Activated CD4-positive, alpha-beta memory T cell treated with anti-CD3 and anti-CD28 coated beads for 36 hours (primary cell): Measurements from ENCODE around the gene ISG20. TPM values are rescaled to one million over a fixed set of nuclear protein-coding genes. Genes with fewer than 3 reads are reported as not detected.

Source experiments
- CTCF ChIA-PET: fragments of 350-600 bp; sonication (Branson Sonifier 250); formaldehyde crosslinking; loops from one replicate; lab custom pipeline; 2021; ENCODE audit warnings: antibody characterized with exemption, inconsistent platforms; lab: Charles Lee
- POLR2A ChIA-PET: fragments of 350-600 bp; sonication (Branson Sonifier 250); formaldehyde crosslinking; loops from one replicate; lab custom pipeline; 2021; ENCODE audit warnings: antibody characterized with exemption; lab: Charles Lee
- DNase-seq: peaks from one replicate; pipeline ENCODE4 v3.0.0-alpha.2; 2020
- H3K27ac Mint-ChIP-seq: one replicate; pipeline ENCODE4 v1.8.0; 2021; ENCODE audit warnings: mixed read lengths
- H3K27me3 Mint-ChIP-seq: one replicate; pipeline ENCODE4 v1.8.0; 2021; ENCODE audit warnings: mixed read lengths
- H3K36me3 Mint-ChIP-seq: one replicate; pipeline ENCODE4 v1.8.0; 2021; ENCODE audit warnings: mixed read lengths
- H3K4me1 Mint-ChIP-seq: one replicate; pipeline ENCODE4 v1.8.0; 2021; ENCODE audit warnings: low read depth, mixed read lengths
- H3K4me3 Mint-ChIP-seq: one replicate; pipeline ENCODE4 v1.8.0; 2021; ENCODE audit warnings: mild to moderate bottlenecking, mixed read lengths
- H3K9me3 Mint-ChIP-seq: one replicate; pipeline ENCODE4 v1.8.0; 2021; ENCODE audit warnings: mixed read lengths
- intact Hi-C: fragments of 100-400 bp; cut with micrococcal nuclease; formaldehyde crosslinking; loops from one replicate; pipeline ENCODE4 v1.15.1; 2023
- total RNA-seq, 2 experiments: library from RNA; stranded (reverse); gene quantifications; one replicate each; pipeline ENCODE4 v1.2.3, GENCODE V29; 2021

ISG20 gene
- total RNA-seq, 2 experiments from 2014 or later, result 68.2 to 74.5 TPM

DNA sequence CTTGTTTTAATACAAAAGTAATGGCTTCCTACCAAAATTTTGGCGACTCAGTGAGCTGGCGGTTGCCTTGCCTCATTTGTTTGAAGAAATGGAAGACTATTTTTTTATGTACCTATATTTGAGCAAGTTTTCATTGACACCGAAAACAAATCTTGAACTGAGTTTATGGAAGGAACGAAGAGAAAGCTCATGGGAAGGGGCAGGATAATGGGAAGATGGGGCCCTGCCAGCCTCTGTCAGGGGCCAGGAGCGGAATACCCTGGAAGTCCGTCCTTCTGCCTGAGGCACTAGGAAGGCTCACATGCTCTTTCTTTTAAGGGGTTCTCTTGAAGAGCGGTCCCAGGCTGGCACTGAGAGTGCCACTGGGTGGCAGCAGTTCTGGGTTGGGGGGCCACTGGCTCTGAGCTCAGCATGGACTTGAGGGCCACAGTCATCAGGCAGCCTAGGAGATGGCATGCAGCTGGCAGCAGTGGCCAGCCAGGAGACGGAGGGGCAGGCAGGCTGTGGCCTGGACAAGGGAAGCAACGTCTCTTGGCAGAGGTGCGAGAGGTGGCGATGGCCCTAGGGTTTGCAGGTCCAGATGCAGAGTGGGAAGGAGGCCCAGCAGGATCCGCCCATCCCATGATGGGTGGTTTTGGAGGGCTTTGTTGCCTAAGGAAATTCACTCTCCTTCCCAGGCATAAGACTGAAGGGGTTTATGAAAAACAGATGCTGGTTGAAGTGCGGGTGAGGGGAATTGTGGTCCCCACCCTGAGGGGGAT lies 41.6 kb downstream of the ISG20 start:
- Mint-ChIP-seq H3K4me1 (no peaks in the 10 kb centered on the region), H3K27me3 (peaks cover 2% of the 10 kb centered on the region), H3K36me3 (no peaks in the 10 kb centered on the region), H3K27ac (no peak overlapping the region), H3K4me3 (no peak overlapping the region), H3K9me3 (no peaks in the 10 kb centered on the region)
- intact Hi-C loops, result no loop called here
- ChIA-PET CTCF (interaction anchor here (0.9 kb wide), 1 partner anchor 56 kb away, joined by 3 read pairs; no protein-coding TSS in a partner anchor), POLR2A (no interaction called here)
- DNase-seq, result no peak

DNA sequence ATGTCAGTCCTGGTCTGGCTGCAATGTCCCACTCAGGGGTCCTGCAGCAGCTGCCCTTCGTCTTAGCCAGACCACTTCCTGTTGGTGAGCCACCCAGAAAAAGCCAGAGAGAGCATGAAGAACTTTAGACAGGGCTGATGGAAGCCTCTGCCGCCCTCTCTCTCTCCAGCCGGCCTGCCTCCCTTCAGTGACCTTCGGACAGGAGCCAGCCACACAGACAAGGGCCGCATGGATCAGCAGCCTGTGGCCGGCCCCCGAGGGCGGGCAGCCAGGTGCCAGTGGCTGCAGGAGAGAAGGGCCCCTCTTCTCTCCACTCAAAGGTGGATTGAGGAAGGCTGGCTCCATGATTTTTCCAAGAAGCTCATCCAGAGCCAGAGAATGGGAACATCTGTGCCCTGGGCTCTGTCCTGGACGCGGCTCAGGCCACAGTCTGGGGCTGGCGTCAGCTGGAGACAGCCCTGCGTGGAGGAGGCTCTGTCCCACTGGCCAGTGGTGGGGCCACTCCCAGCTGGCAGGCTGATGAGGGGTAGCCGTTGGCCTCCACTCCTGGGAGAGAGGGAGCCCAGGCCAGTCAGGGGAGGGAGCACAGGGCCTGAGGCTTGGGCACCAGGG lies 42.9 kb downstream of the ISG20 start:
- no peak overlapping the region for H3K4me3 Mint-ChIP-seq
- ChIA-PET POLR2A (no interaction called here), CTCF (no interaction called here)
- DNase-seq, result no peak
- H3K9me3 Mint-ChIP-seq, result no peaks in the 10 kb centered on the region
- intact Hi-C loops, result no loop called here
- peaks cover 2% of the 10 kb centered on the region for H3K27me3 Mint-ChIP-seq
- no peaks in the 10 kb centered on the region for H3K4me1 Mint-ChIP-seq
- no peak overlapping the region for H3K27ac Mint-ChIP-seq
- no peaks in the 10 kb centered on the region for H3K36me3 Mint-ChIP-seq

GRCh38 chr15:88684345-88684744 lies 45.5 kb downstream of the ISG20 start:
- Mint-ChIP-seq H3K4me1 (no peaks in the 10 kb centered on the region), H3K27ac (no peak overlapping the region), H3K9me3 (no peaks in the 10 kb centered on the region), H3K27me3 (peaks cover 4% of the 10 kb centered on the region), H3K4me3 (no peak overlapping the region), H3K36me3 (no peaks in the 10 kb centered on the region)
- ChIA-PET CTCF (no interaction called here), POLR2A (no interaction called here)
- no peak for DNase-seq
- intact Hi-C loops, result no loop called here

DNA sequence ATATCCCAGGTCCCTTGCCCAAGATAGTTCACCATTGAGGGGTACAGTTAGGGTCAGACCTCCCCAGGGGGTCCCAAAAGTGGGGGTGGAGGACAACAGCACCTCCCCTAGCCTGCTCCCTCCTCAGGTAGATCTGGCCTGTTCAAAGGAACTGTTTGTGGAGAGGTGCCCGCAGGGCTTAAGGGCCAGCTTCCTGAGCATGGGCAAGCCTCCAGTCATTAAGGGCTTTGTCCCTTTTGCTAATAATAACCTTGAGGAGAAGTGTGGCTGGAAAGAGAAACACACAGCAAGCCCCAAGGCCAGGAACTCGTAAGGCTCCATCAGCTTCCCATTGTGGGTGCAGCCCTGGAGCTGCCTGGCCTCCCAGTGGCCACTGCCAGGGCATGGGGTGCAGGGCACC lies 47.4 kb downstream of the ISG20 start:
- no peak for DNase-seq
- Mint-ChIP-seq H3K4me1 (no peaks in the 10 kb centered on the region), H3K27me3 (peaks cover 11% of the 10 kb centered on the region), H3K36me3 (no peaks in the 10 kb centered on the region), H3K4me3 (no peak overlapping the region), H3K9me3 (no peaks in the 10 kb centered on the region), H3K27ac (no peak overlapping the region)
- POLR2A ChIA-PET, result no interaction called here
- CTCF ChIA-PET, result interaction anchor here (0.6 kb wide), 1 partner anchor 65 kb away, joined by 3 read pairs; no protein-coding TSS in a partner anchor
- intact Hi-C loops, result no loop called here

- H3K27me3 Mint-ChIP-seq, result peaks cover 14% of the 10 kb centered on the region
- no peaks in the 10 kb centered on the region for H3K36me3 Mint-ChIP-seq
- DNase-seq, result no peak
- POLR2A ChIA-PET, result no interaction called here
- no peaks in the 10 kb centered on the region for H3K4me1 Mint-ChIP-seq
- H3K4me3 Mint-ChIP-seq, result no peak overlapping the region
- H3K9me3 Mint-ChIP-seq, result no peaks in the 10 kb centered on the region
- H3K27ac Mint-ChIP-seq, result no peak overlapping the region
- intact Hi-C loops, result no loop called here
- CTCF ChIA-PET, result no interaction called here
These were observed 49.6 kb downstream of the ISG20 start for GRCh38 chr15:88688394-88688933.

- Mint-ChIP-seq H3K27ac (no peak overlapping the region), H3K27me3 (peaks cover 12% of the 10 kb centered on the region), H3K4me1 (no peaks in the 10 kb centered on the region), H3K4me3 (no peak overlapping the region), H3K36me3 (no peaks in the 10 kb centered on the region), H3K9me3 (no peaks in the 10 kb centered on the region)
- no peak for DNase-seq
- POLR2A ChIA-PET, result no interaction called here
- intact Hi-C loops, result no loop called here
- CTCF ChIA-PET, result no interaction called here
These were observed 51.5 kb downstream of the ISG20 start for GRCh38 chr15:88690331-88690730.

- H3K9me3 Mint-ChIP-seq, result no peaks in the 10 kb centered on the region
- POLR2A ChIA-PET, result no interaction called here
- intact Hi-C loops, result no loop called here
These were observed 54.4 kb downstream of the ISG20 start for GRCh38 chr15:88693191-88693590.

GRCh38 chr15:88695101-88695500 lies 56.3 kb downstream of the ISG20 start:
- Mint-ChIP-seq H3K9me3 (no peaks in the 10 kb centered on the region), H3K36me3 (no peaks in the 10 kb centered on the region), H3K4me1 (no peaks in the 10 kb centered on the region), H3K27ac (no peak overlapping the region), H3K27me3 (peaks cover 9% of the 10 kb centered on the region), H3K4me3 (no peak overlapping the region)
- POLR2A ChIA-PET, result no interaction called here
- intact Hi-C loops, result no loop called here
- DNase-seq, result no peak
- CTCF ChIA-PET, result no interaction called here

More at GRCh38 chr15:88693191-88693590, 54.4 kb downstream of the ISG20 start:
- CTCF ChIA-PET, result no interaction called here
- peaks cover 10% of the 10 kb centered on the region for H3K27me3 Mint-ChIP-seq
- no peak for DNase-seq
- H3K27ac Mint-ChIP-seq, result no peak overlapping the region
- H3K4me3 Mint-ChIP-seq, result no peak overlapping the region
- H3K4me1 Mint-ChIP-seq, result no peaks in the 10 kb centered on the region
- H3K36me3 Mint-ChIP-seq, result no peaks in the 10 kb centered on the region

DNA sequence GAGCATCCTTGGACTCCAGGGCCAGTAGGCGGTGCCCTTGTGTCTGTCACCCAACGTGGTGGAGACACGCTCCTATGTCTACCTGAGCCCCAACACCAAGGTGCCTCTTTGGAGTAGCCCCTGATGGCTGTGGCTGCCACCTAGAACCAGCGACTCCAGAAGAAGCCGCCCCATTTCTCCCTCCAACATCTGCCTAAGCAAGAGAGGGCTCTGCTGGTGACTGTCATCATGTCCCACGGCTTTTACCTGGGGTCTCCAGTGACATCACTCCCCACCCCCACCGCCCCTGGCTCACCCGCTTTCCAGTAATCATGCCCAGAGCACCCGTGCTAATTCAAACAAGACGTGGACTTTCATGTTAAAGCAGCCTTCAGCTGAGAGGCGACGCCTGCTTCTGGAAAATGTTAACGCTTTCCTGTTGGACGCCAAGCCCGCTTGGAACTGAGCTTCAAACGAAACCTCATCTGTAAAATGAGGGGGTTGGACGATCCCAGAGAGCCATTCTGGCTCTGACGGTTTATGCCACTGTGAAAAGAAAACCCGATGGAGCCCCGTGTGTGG lies 57.0 kb downstream of the ISG20 start:
- H3K27me3 Mint-ChIP-seq, result peaks cover 6% of the 10 kb centered on the region
- no peak for DNase-seq
- CTCF ChIA-PET, result no interaction called here

GRCh38 chr15:88696254-88696653 lies 57.4 kb downstream of the ISG20 start:
- H3K4me3 Mint-ChIP-seq, result no peak overlapping the region
- no peaks in the 10 kb centered on the region for H3K36me3 Mint-ChIP-seq
- intact Hi-C loops, result no loop called here
- H3K27me3 Mint-ChIP-seq, result peaks cover 4% of the 10 kb centered on the region
- CTCF ChIA-PET, result no interaction called here
- no peaks in the 10 kb centered on the region for H3K9me3 Mint-ChIP-seq
- no peak overlapping the region for H3K27ac Mint-ChIP-seq
- DNase-seq, result no peak
- no peaks in the 10 kb centered on the region for H3K4me1 Mint-ChIP-seq
- POLR2A ChIA-PET, result no interaction called here

More for the DNA sequence above, 57.0 kb downstream of the ISG20 start:
- Mint-ChIP-seq H3K9me3 (no peaks in the 10 kb centered on the region), H3K4me1 (no peaks in the 10 kb centered on the region), H3K27ac (no peak overlapping the region), H3K4me3 (no peak overlapping the region), H3K36me3 (no peaks in the 10 kb centered on the region)
- POLR2A ChIA-PET, result no interaction called here
- intact Hi-C loops, result no loop called here

GRCh38 chr15:88697276-88697675 lies 58.5 kb downstream of the ISG20 start:
- intact Hi-C loops, result no loop called here
- H3K36me3 Mint-ChIP-seq, result no peaks in the 10 kb centered on the region
- no peak for DNase-seq
- ChIA-PET POLR2A (no interaction called here), CTCF (no interaction called here)
- H3K27me3 Mint-ChIP-seq, result peaks cover 4% of the 10 kb centered on the region
- no peaks in the 10 kb centered on the region for H3K9me3 Mint-ChIP-seq
- no peak overlapping the region for H3K27ac Mint-ChIP-seq
- no peaks in the 10 kb centered on the region for H3K4me1 Mint-ChIP-seq
- no peak overlapping the region for H3K4me3 Mint-ChIP-seq

DNA sequence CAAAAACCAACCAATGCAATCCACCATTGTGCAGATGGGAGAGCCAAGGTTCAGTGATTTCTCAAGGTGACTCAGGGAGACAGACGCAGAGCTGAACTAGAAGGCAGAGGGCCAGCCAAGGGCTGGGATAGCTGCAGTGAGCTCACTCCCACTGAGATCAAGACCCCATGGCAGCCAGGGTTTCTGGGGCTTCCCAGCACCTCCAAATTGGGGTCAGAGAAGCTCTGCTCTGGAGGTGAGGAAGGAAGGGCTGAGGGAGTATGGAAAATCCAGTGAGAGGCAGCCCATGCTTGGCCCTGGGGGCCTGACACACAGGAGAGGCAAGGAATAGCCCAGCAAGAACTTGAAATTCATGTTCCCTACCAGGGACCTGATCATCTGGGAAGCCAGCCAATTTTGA lies 61.0 kb downstream of the ISG20 start:
- Mint-ChIP-seq H3K36me3 (no peaks in the 10 kb centered on the region), H3K4me3 (no peak overlapping the region), H3K4me1 (peaks cover 3% of the 10 kb centered on the region), H3K27ac (no peak overlapping the region), H3K9me3 (no peaks in the 10 kb centered on the region), H3K27me3 (peaks cover 6% of the 10 kb centered on the region)
- intact Hi-C loops, result loop anchor here (2.0 to 10.0 kb wide), 2 partner anchors 75 to 105 kb away; partner anchors contain the start of gene ACAN
- POLR2A ChIA-PET, result no interaction called here
- CTCF ChIA-PET, result interaction anchor here (1.7 kb wide), 1 partner anchor 75 kb away, joined by 7 read pairs; no protein-coding TSS in a partner anchor
- no peak for DNase-seq
